A673 (cell line): Measurements from ENCODE around the gene C2CD3. TPM values are rescaled to one million over a fixed set of nuclear protein-coding genes. Genes with fewer than 3 reads are reported as not detected.

Experiments used
- Bru-seq: library from RNA; stranded (reverse); fragments of 400-500 nt; gene quantifications from one replicate; lab custom pipeline; 2021; lab: Mats Ljungman, UMichigan
- BruChase-seq, 2 experiments: library from RNA; stranded (reverse); fragments of 400-500 nt; gene quantifications; one replicate each; lab custom pipeline; 2021; lab: Mats Ljungman, UMichigan
- BruUV-seq: library from RNA; stranded (reverse); fragments of 400-500 nt; replicated peaks from 2 replicates; lab custom pipeline; 2021; lab: Mats Ljungman, UMichigan
- CTCF ChIA-PET: fragments of 300-600 bp; sonication (Branson Sonifier 250); formaldehyde crosslinking; loops from one replicate; lab custom pipeline; 2022; ENCODE audit warnings: antibody characterized with exemption; lab: Charles Lee
- POLR2A ChIA-PET: fragments of 300-600 bp; sonication (Branson Sonifier 250); formaldehyde crosslinking; loops from one replicate; lab custom pipeline; 2022; ENCODE audit warnings: antibody characterized with exemption; ENCODE audit not compliant: low non-redundant PET; lab: Charles Lee
- DNase-seq: peaks from one replicate; pipeline ENCODE4 v3.0.0-alpha.2; 2015; ENCODE audit warnings: low spot score
- H3K27ac ChIP-seq: fragments of 200-600 bp; sonication (generic); 2 replicates; pipeline ENCODE4 v1.5.1; 2016; ENCODE audit warnings: mixed run types, low read depth, mild to moderate bottlenecking, mixed read lengths, antibody characterized with exemption, low read length; ENCODE audit not compliant: poor library complexity, severe bottlenecking
- H3K27me3 ChIP-seq: fragments of 200-600 bp; sonication (generic); replicated peaks from 2 replicates; pipeline ENCODE4 v1.6.1; 2017; ENCODE audit warnings: mixed run types, low read depth, mild to moderate bottlenecking, mixed read lengths, antibody characterized with exemption, low read length; ENCODE audit not compliant: insufficient read depth, poor library complexity
- H3K36me3 ChIP-seq: fragments of 200-600 bp; sonication (generic); 2 replicates; pipeline ENCODE4 v1.6.1; 2016; ENCODE audit warnings: mixed run types, mild to moderate bottlenecking, mixed read lengths, antibody characterized with exemption, low read length; ENCODE audit not compliant: insufficient read depth, poor library complexity, severe bottlenecking
- H3K4me1 ChIP-seq: fragments of 200-600 bp; sonication (generic); 2 replicates; pipeline ENCODE4 v1.6.1; 2017; ENCODE audit warnings: mixed run types, mild to moderate bottlenecking, mixed read lengths, antibody characterized with exemption, low read length; ENCODE audit not compliant: insufficient read depth, poor library complexity, severe bottlenecking
- H3K4me3 ChIP-seq: fragments of 200-600 bp; sonication (generic); 2 replicates; pipeline ENCODE4 v1.5.1; 2016; ENCODE audit warnings: low read depth, mixed run types, mild to moderate bottlenecking, mixed read lengths, low read length; ENCODE audit not compliant: poor library complexity, severe bottlenecking
- H3K9me3 ChIP-seq: fragments of 200-600 bp; sonication (generic); 2 replicates; pipeline ENCODE4 v1.6.1; 2016; ENCODE audit warnings: mixed run types, low read depth, mild to moderate bottlenecking, mixed read lengths, antibody characterized with exemption, low read length; ENCODE audit not compliant: poor library complexity, severe bottlenecking
- CTCF ChIP-seq: fragments of 300-800, 200-600 bp; sonication (generic); conservative IDR thresholded peaks from 2 replicates; pipeline ENCODE4 v1.5.1; 2017; ENCODE audit warnings: low read depth, mild to moderate bottlenecking, antibody characterized with exemption, low read length, moderate library complexity, mixed read lengths
- EZH2 ChIP-seq: fragments of 200-600 bp; sonication (generic); IDR thresholded peaks from 2 replicates; pipeline ENCODE4 v1.6.1; 2017; ENCODE audit warnings: borderline replicate concordance, low read depth, mild to moderate bottlenecking, mixed read lengths, antibody characterized with exemption, low read length; ENCODE audit not compliant: poor library complexity, severe bottlenecking
- intact Hi-C: fragments of 100-400 bp; cut with micrococcal nuclease; formaldehyde crosslinking; loops from one replicate; pipeline ENCODE4 v1.10.0; 2022; ENCODE audit not compliant: unreplicated experiment
- long read RNA-seq: library from polyadenylated mRNA; stranded (forward); transcript quantifications from one replicate; pipeline ENCODE4 v2.0.0, GENCODE V29; 2022
- total RNA-seq: library from RNA; stranded (reverse); gene quantifications from 2 replicates; pipeline ENCODE4 v1.2.3, GENCODE V29; 2021

C2CD3 gene, protein sequence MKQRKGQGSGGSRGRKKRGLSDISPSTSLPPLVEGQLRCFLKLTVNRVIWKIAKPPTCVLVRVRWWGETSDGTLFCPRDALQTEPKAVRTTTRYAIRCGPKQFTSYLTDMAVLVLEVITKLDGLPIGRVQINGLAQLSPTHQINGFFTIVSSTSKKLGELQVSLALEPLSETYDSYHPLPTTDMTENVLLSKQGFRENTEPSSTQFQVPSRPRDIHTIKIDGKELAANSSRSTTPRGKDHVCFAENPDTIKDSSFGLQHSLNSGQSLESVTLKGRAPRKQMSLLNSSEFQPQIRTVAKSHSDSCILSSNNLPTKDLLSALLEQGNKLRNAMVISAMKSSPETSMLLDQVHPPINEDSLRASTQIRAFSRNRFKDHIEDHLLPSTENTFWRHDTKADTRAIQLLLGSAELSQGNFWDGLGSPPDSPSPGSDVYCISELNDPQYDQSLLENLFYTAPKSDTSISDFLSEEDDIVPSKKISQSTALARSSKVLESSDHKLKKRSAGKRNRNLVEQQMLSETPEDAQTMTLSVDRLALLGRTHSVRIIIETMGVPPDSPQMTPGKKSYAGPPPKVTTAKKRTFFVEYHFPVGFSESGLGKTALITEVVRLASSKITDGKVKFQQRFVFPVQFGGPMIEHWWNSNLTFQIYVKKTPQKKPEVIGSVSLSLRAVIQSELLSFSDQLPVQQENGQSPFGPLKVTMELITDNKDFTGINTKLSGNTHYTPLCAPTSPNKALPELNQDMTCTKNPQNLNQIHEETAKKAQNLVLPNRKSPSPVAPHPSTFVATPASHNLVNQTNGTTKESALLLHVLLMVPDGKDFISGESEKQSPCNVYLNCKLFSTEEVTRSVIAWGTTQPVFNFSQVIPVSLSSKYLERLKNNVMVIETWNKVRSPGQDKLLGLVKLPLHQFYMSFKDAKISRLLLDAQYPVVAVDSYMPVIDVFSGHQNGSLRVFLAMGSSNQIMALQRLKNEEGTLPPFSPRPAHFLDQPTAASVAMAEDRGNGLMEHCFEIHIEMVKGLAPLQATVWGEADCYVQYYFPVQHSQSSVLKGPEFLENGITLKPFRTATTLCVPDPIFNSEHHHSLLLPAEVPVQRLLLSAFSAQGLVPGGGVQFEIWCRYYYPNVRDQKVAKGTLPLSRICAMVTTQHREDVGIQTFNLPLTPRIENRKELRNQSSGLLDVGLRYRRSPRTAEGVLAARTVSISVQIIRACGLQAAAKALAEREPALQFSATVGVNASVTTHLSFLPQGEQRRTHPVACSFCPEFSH (N-terminal part only)
- total RNA-seq (39.6 and 49.1 TPM in 2 replicates), Bru-seq, nascent RNA (percentile 78 among the genes with signal in this experiment), BruChase-seq, experiment 1, labeled RNA remaining after a 2-hour chase (percentile 73 among the genes with signal in this experiment), BruChase-seq, experiment 2, labeled RNA remaining after a 6-hour chase (percentile 74 among the genes with signal in this experiment)
- long read RNA-seq, full-length matches to known transcripts, result 2 of 28 reads
- long read RNA-seq, partial matches to known transcripts, result 11 of 28 reads
- long read RNA-seq, other reads (novel, unspliced or antisense), result 15 of 28 reads

DNA sequence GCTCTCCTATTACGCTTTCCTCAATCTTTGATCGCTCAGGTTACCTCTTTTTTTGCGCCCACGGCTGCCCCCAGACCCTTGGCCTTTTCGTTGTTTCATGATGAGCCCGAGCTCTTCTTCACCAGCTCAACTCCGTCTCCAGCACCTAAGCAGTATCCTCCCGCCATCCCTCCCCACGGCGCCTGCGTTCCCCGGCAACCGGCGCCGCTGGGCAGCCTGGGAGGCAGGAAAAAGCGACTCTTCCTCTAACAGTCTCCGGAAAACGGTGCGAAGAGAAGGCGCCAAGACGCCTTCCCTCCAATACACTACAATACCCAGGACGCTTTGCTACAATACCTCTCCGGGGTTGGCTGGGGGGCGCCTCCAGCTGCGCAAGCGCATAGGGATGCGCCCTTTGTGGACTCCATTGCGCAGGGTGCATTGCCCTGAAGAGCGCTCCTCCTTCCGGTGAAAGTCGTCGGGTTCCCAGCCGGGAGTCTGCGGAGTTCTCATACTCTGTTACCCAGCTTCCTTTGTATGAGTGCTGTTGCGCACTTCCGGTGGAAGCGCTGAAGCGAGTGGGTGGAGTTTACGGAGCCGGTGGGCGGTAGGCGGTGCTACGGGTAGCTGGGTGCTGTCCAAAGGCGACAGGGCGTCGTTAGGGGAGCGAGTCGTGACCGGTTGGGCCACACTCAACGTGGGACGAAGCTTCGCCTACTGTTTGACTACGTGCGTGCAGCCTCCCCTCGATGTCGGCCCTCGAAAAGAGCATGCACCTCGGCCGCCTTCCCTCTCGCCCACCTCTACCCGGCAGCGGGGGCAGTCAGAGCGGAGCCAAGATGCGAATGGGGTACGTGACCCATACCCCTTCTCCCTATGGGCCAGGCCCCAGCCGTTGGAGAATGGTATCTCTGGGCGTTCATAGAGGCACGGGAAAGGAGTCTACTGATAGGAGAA lies at the start of gene C2CD3, which contains the start of gene PPME1:
TSS of gene C2CD3 (minus strand) at position 309 of the 936 bp plus-strand sequence. CDS start at position 99, 210 bp downstream.
TSS of gene PPME1 (plus strand) at position 596 of the 936 bp plus-strand sequence. CDS start at position 729, 133 bp downstream.
- ChIA-PET CTCF (interaction anchor here (0.6 to 2.0 kb wide), 4 partner anchors 74 to 1072 kb away, joined by 4 to 6 read pairs (median 5); no protein-coding TSS in a partner anchor), POLR2A (no interaction called here)
- no peaks in the 10 kb centered on the region for H3K27me3 ChIP-seq
- no TSS peak for BruUV-seq
- intact Hi-C loops, result no loop called here
- no peaks in the 10 kb centered on the region for H3K9me3 ChIP-seq
- peaks cover 17% of the 10 kb centered on the region for H3K4me1 ChIP-seq
- peak within 1 kb of the TSS; percentile 71 for H3K4me3 ChIP-seq
- peak; percentile 100 for DNase-seq
- H3K27ac ChIP-seq, result peak within 1 kb of the TSS; percentile 75
- TF ChIP-seq CTCF (peak; percentile 45; the same call in 1 of the 2 replicates), EZH2 (no peak)
- H3K36me3 ChIP-seq, result peaks cover 24% of the 10 kb centered on the region

GRCh38 chr11:74220376-74220775 lies 49.6 kb upstream of the C2CD3 start:
- intact Hi-C loops, result no loop called here
- ChIA-PET CTCF (no interaction called here), POLR2A (no interaction called here)
- Histone ChIP-seq H3K9me3 (no peaks in the 10 kb centered on the region), H3K36me3 (no peaks in the 10 kb centered on the region), H3K27ac (no peak overlapping the region), H3K27me3 (no peaks in the 10 kb centered on the region), H3K4me3 (no peak overlapping the region), H3K4me1 (no peaks in the 10 kb centered on the region)
- no TSS peak for BruUV-seq
- no peak for DNase-seq
- TF ChIP-seq EZH2 (no peak), CTCF (no peak)
